Ascending aorta (tissue), 2 donors: ENCODE results near the gene GRPEL1. TPM values are rescaled to one million over a fixed set of nuclear protein-coding genes. Genes with fewer than 3 reads are reported as not detected.

Experiments used
- DNase-seq, 2 donors: peaks; one replicate each; pipeline ENCODE4 v3.0.0-alpha.2; 2019; ENCODE audit warnings: low spot score in 2 of 2
- H3K27ac ChIP-seq, 2 donors: fragments of 200-600 bp; sonication (generic); one replicate each; pipeline ENCODE4 v1.5.1; 2016 to 2017; ENCODE audit warnings: mild to moderate bottlenecking in 1 of 2
- H3K27me3 ChIP-seq: fragments of 200-600 bp; sonication (generic); one replicate; pipeline ENCODE4 v1.5.1; 2017
- H3K36me3 ChIP-seq, 2 donors: fragments of 200-600 bp; sonication (generic); one replicate each; pipeline ENCODE4 v1.5.1; 2016
- H3K4me1 ChIP-seq, 2 donors: fragments of 200-600 bp; sonication (generic); one replicate each; pipeline ENCODE4 v1.5.1; 2016 to 2017; ENCODE audit warnings: mild to moderate bottlenecking in 1 of 2
- H3K4me3 ChIP-seq, 2 donors: fragments of 200-600 bp; sonication (generic); one replicate each; pipeline ENCODE4 v1.5.1; 2016 to 2017; ENCODE audit warnings: mild to moderate bottlenecking in 1 of 2
- H3K9me3 ChIP-seq, 2 donors: fragments of 200-600 bp; sonication (generic); one replicate each; pipeline ENCODE4 v1.5.1; 2016
- CTCF ChIP-seq, 3 experiments: fragments of 200-600 bp in 2 of 3; fragments of 450-650 bp in 1 of 3; sonication (generic) in 2 of 3; IDR thresholded peaks; one replicate each; pipeline ENCODE4 v1.5.1; 2016 to 2019; ENCODE audit warnings: antibody characterized with exemption in 3 of 3, mild to moderate bottlenecking in 1 of 3, moderate library complexity in 1 of 3
- intact Hi-C: fragments of 100-400 bp; cut with DNase I; formaldehyde crosslinking; loops from one replicate; pipeline ENCODE4 v1.15.1; 2023
- total RNA-seq: library from RNA; depleted of rRNA; stranded (reverse); fragments of >200 nt; gene quantifications from one replicate; pipeline ENCODE4 v1.1.0, GENCODE V29; 2016

The GRPEL1 gene
- total RNA-seq, 1 donor from 2014 or later: 42.5 TPM

GRCh38 chr4:7073526-7074390 is 5.9 kb upstream of the GRPEL1 start:
- no peak for DNase-seq
- H3K36me3 ChIP-seq: no peaks in the 10 kb centered on the region

GRCh38 chr4:7073059-7073458 is 5.2 kb upstream of the GRPEL1 start:
- no peak for DNase-seq
- Histone ChIP-seq H3K27me3 (no peaks in the 10 kb centered on the region), H3K27ac (no peak overlapping the region), H3K4me3 (no peak overlapping the region), H3K9me3 (no peaks in the 10 kb centered on the region), H3K36me3 (no peaks in the 10 kb centered on the region), H3K4me1 (peaks cover 5 to 6% of the 10 kb centered on the region in 2 donors)
- intact Hi-C loops: loop anchor here (10.0 kb wide), 1 partner anchor 498 kb away; the partner anchor contains the start of gene MAN2B2
- no peak for TF ChIP-seq CTCF (IDR thresholded peaks at IDR 0.05)

More at GRCh38 chr4:7073526-7074390, 5.9 kb upstream of the GRPEL1 start:
- no peak for TF ChIP-seq CTCF (IDR thresholded peaks at IDR 0.05)
- Histone ChIP-seq H3K27ac (no peak overlapping the region), H3K27me3 (no peaks in the 10 kb centered on the region), H3K9me3 (no peaks in the 10 kb centered on the region), H3K4me1 (peaks cover 4 to 6% of the 10 kb centered on the region in 2 donors), H3K4me3 (no peak overlapping the region)
- intact Hi-C loops: loop anchor here (10.0 kb wide), 1 partner anchor 499 kb away; the partner anchor contains the start of gene MAN2B2

GRCh38 chr4:7070729-7071511 is 3.1 kb upstream of the GRPEL1 start:
- no peak overlapping the region for H3K4me3 ChIP-seq
- DNase-seq: peak in 1 of 2 donors; percentile 88
- intact Hi-C loops: loop anchor here (1.0 to 10.0 kb wide), 2 partner anchors 97 to 496 kb away; partner anchors contain the start of gene MAN2B2
- no peaks in the 10 kb centered on the region for H3K27me3 ChIP-seq
- H3K27ac ChIP-seq: no peak overlapping the region
- no peaks in the 10 kb centered on the region for H3K9me3 ChIP-seq
- no peaks in the 10 kb centered on the region for H3K36me3 ChIP-seq
- H3K4me1 ChIP-seq: peaks cover 10 to 18% of the 10 kb centered on the region in 2 donors
- peak; percentile 91 to 100 (median 96) for TF ChIP-seq CTCF (IDR thresholded peaks at IDR 0.05)

DNA sequence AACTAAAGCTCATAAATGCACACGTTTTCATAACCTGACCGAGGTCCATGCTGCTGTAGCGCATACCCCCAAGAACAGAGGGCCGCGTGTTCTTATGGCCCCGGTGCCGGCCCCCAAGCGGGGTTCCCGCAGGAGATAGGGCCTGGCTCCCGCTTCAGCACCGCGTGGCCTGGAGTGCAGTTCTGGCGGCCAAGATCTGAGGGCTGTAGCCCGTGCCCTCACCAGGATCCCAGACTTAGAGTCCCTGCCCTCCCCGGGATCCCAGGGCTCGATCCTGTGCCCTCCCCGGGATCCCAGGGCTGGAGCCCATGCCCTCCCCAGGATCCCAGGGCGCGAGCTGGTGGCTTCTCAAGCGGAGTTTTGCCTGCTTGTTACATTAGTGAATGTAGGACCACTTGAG is 1.0 kb upstream of the GRPEL1 start:
- peak overlapping the region; percentile 82 to 95 for H3K27ac ChIP-seq
- peaks cover 10 to 18% of the 10 kb centered on the region in 2 donors for H3K4me1 ChIP-seq
- peak overlapping the region; percentile 84 to 94 for H3K4me3 ChIP-seq
- no peaks in the 10 kb centered on the region for H3K27me3 ChIP-seq
- H3K36me3 ChIP-seq: peaks cover 0 to 7% of the 10 kb centered on the region in 2 donors
- DNase-seq: peak in 1 of 2 donors; percentile 65
- TF ChIP-seq CTCF (IDR thresholded peaks at IDR 0.05): no peak
- intact Hi-C loops: loop anchor here (1.0 to 5.0 kb wide), 7 partner anchors 26 to 427 kb away; partner anchors contain the start of genes BLOC1S4, KIAA0232, MRFAP1 and TADA2B
- no peaks in the 10 kb centered on the region for H3K9me3 ChIP-seq

DNA sequence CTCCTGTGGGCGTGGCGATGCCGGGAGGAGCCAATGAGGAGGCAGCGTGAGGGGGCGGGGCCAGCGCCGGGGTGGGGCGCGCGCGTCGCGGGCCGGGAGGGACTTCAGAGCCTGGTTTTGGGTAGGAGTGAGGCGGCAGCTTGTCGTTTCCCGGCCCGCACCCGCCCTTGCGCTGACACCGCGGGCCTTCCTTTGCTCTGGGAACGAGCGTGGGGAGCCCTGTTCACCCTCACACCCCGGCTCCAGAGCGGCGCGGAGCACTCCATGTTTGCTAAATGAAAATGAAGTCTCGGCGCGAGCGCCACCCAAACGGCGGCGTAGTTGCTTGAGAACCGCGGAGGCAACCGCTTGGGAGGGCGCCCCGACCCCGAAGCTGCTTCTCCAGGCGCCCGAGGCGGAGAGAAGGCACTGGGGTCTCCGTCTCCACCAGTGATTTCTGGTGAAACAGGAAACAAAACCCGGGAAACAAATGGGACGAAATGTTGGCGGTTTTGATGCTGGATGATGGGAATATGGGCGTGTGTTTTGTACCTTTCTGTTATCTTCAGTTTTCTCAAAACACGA is 497 bp upstream of the GRPEL1 start:
- H3K27ac ChIP-seq: peak overlapping the region; percentile 82 to 95
- intact Hi-C loops: loop anchor here (1.0 to 5.0 kb wide), 7 partner anchors 25 to 426 kb away; partner anchors contain the start of genes BLOC1S4, KIAA0232, MRFAP1 and TADA2B
- H3K9me3 ChIP-seq: no peaks in the 10 kb centered on the region
- H3K4me1 ChIP-seq: peaks cover 10 to 18% of the 10 kb centered on the region in 2 donors
- H3K4me3 ChIP-seq: peak overlapping the region; percentile 84 to 94
- H3K36me3 ChIP-seq: peaks cover 0 to 13% of the 10 kb centered on the region in 2 donors
- H3K27me3 ChIP-seq: no peaks in the 10 kb centered on the region
- TF ChIP-seq CTCF (IDR thresholded peaks at IDR 0.05): no peak
- no peak for DNase-seq
